Measurements from ENCODE around the gene GFPT2.

DNA sequence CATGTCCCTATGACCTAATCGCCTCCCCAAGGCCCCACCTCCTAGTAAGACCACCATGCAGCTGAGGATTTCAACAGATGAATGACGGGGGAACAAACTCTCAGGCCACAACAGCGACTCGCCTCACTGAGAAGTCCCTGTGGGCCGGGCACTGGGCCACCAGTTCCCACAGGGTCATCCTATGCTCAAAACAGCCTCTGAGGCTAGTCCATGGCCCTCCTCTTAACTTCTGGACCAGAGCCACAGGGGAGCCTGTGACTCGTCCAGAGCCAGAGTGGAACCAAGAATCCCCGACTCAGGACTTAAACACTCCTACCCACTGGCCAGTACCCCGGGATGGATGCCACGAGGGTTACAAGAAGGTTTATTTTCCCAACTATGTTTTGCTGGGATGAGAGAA, 12.3 kb downstream of the GFPT2 start:
- TF ChIP-seq, protein P1, sequence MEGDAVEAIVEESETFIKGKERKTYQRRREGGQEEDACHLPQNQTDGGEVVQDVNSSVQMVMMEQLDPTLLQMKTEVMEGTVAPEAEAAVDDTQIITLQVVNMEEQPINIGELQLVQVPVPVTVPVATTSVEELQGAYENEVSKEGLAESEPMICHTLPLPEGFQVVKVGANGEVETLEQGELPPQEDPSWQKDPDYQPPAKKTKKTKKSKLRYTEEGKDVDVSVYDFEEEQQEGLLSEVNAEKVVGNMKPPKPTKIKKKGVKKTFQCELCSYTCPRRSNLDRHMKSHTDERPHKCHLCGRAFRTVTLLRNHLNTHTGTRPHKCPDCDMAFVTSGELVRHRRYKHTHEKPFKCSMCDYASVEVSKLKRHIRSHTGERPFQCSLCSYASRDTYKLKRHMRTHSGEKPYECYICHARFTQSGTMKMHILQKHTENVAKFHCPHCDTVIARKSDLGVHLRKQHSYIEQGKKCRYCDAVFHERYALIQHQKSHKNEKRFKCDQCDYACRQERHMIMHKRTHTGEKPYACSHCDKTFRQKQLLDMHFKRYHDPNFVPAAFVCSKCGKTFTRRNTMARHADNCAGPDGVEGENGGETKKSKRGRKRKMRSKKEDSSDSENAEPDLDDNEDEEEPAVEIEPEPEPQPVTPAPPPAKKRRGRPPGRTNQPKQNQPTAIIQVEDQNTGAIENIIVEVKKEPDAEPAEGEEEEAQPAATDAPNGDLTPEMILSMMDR (IDR thresholded peaks at IDR 0.05), result no peak
- no peak for TF ChIP-seq POLR2A (IDR thresholded peaks at IDR 0.05)
